Panc1 (cell line): Measurements from ENCODE around the gene AIG1.

Source experiments
- POLR2AphosphoS5 ChIP-seq: IDR thresholded peaks from 2 replicates; pipeline ENCODE4 v1.6.1; 2012; ENCODE audit warnings: mild to moderate bottlenecking, low read depth, low read length, moderate library complexity
- TCF7L2 ChIP-seq: IDR thresholded peaks from 2 replicates; pipeline ENCODE4 v1.6.1; 2011; ENCODE audit warnings: mild to moderate bottlenecking, low read depth, low read length, inconsistent platforms
- TF ChIP-seq, protein P1 (sequence below): fragments of 450-650 bp; IDR thresholded peaks from 2 replicates; pipeline ENCODE4 v1.5.1; 2017; ENCODE audit warnings: mild to moderate bottlenecking

GRCh38 chr6:143200167-143200770, 139.6 kb downstream of the AIG1 start:
- TF ChIP-seq TCF7L2 (no peak), POLR2AphosphoS5 (no peak)
- TF ChIP-seq, protein P1, sequence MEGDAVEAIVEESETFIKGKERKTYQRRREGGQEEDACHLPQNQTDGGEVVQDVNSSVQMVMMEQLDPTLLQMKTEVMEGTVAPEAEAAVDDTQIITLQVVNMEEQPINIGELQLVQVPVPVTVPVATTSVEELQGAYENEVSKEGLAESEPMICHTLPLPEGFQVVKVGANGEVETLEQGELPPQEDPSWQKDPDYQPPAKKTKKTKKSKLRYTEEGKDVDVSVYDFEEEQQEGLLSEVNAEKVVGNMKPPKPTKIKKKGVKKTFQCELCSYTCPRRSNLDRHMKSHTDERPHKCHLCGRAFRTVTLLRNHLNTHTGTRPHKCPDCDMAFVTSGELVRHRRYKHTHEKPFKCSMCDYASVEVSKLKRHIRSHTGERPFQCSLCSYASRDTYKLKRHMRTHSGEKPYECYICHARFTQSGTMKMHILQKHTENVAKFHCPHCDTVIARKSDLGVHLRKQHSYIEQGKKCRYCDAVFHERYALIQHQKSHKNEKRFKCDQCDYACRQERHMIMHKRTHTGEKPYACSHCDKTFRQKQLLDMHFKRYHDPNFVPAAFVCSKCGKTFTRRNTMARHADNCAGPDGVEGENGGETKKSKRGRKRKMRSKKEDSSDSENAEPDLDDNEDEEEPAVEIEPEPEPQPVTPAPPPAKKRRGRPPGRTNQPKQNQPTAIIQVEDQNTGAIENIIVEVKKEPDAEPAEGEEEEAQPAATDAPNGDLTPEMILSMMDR, result no peak
